ENCODE measurements around the gene TMTC1.

Gene TMTC1

DNA sequence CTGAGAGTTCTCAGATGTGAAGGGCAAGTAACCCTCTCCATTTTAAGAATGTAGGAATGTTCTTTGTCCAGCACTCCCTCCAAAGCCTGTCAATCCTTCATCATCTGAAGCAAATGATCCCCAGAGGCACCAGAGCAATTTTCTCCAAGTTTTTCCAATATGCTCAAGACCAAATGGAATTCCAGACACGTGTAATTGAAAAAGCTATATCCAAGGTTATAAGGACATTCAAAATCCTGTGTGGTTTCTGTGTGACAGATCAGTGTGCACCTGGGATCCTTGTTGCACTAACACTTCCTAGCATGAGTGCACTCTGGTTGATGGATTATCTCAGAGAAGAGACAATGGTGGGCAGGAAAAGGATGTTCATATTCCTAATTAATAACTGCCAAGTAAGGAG is 220.7 kb downstream of the TMTC1 start:
- no peak overlapping the region for H3K4me2 ChIP-seq (ENCODE audit: low read length)
- H3K9ac ChIP-seq (ENCODE audit: low read length), result no peak overlapping the region

DNA sequence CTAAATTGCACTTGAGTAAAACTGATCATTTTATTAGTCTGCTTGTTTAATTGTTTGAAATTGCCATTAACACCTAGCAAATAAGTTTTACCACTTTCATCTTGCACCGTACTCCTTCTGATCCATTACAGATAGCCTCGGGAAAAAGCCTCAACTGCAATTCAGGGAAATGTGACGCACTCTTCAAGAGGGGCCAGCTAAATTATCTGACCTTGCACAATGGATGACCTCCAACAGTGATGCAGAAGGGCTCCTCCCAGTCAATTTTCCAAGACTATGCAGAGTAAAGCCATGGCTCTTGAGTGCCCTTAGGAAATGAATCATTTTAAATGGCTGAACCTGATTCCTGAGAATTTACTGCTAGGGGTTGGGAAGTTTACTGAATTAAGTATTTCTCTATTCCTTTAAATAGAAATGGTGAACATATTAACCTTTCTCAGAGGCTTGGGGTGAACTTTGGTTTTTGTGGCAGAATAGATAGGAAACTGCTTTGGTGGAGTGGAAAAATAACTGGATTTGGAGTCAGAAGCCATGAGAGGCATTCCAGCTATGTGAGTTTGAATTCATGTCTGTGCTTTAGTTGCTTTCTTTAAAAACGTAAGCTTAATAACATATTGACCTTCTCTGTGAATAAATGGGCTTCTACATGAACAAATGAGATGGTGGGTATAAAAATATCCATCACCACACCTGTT is 221.5 kb downstream of the TMTC1 start:
- TF ChIP-seq EZH2 (IDR thresholded peaks at IDR 0.05; ENCODE audit: borderline replicate concordance, low read length), result no peak
- TF ChIP-seq, protein P1, sequence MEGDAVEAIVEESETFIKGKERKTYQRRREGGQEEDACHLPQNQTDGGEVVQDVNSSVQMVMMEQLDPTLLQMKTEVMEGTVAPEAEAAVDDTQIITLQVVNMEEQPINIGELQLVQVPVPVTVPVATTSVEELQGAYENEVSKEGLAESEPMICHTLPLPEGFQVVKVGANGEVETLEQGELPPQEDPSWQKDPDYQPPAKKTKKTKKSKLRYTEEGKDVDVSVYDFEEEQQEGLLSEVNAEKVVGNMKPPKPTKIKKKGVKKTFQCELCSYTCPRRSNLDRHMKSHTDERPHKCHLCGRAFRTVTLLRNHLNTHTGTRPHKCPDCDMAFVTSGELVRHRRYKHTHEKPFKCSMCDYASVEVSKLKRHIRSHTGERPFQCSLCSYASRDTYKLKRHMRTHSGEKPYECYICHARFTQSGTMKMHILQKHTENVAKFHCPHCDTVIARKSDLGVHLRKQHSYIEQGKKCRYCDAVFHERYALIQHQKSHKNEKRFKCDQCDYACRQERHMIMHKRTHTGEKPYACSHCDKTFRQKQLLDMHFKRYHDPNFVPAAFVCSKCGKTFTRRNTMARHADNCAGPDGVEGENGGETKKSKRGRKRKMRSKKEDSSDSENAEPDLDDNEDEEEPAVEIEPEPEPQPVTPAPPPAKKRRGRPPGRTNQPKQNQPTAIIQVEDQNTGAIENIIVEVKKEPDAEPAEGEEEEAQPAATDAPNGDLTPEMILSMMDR (IDR thresholded peaks at IDR 0.05; ENCODE audit: low read length), result no peak
- H3K4me1 ChIP-seq (ENCODE audit: insufficient read depth, low read length, severe bottlenecking), result no peaks in the 10 kb centered on the region
- H3K36me3 ChIP-seq (ENCODE audit: insufficient read depth, low read length), result no peaks in the 10 kb centered on the region
- no peaks in the 10 kb centered on the region for H3K27me3 ChIP-seq (ENCODE audit: insufficient read depth, low read length)
- H3K4me3 ChIP-seq (ENCODE audit: low read depth, low read length, poor library complexity, severe bottlenecking), result no peak overlapping the region
- no peak overlapping the region for H3K4me2 ChIP-seq (ENCODE audit: low read length)
- no peaks in the 10 kb centered on the region for H3K79me2 ChIP-seq (ENCODE audit: insufficient read depth, low read length)
- no peak overlapping the region for H3K9ac ChIP-seq (ENCODE audit: low read length)
- no peak overlapping the region for H3K27ac ChIP-seq (ENCODE audit: low read depth, low read length, poor library complexity, severe bottlenecking)
- H3K9me3 ChIP-seq (ENCODE audit: low read length), result no peaks in the 10 kb centered on the region
- H3K9me2 ChIP-seq (ENCODE audit: low read depth, low read length), result no peaks in the 10 kb centered on the region
- no peak overlapping the region for H2AFZ ChIP-seq (ENCODE audit: low read length)
- H3F3A ChIP-seq (ENCODE audit: insufficient read depth, low read length), result no peaks in the 10 kb centered on the region
- H4K20me1 ChIP-seq (ENCODE audit: insufficient read depth, low read length), result no peaks in the 10 kb centered on the region

More for the DNA sequence above, 220.7 kb downstream of the TMTC1 start:
- no peak for TF ChIP-seq EZH2 (IDR thresholded peaks at IDR 0.05; ENCODE audit: borderline replicate concordance, low read length)
- TF ChIP-seq, protein P1 (IDR thresholded peaks at IDR 0.05; ENCODE audit: low read length), result no peak
- H3F3A ChIP-seq (ENCODE audit: insufficient read depth, low read length), result no peaks in the 10 kb centered on the region
- H3K4me3 ChIP-seq (ENCODE audit: low read depth, low read length, poor library complexity, severe bottlenecking), result no peak overlapping the region
- H3K9me3 ChIP-seq (ENCODE audit: low read length), result no peaks in the 10 kb centered on the region
- no peak overlapping the region for H3K27ac ChIP-seq (ENCODE audit: low read depth, low read length, poor library complexity, severe bottlenecking)
- H3K79me2 ChIP-seq (ENCODE audit: insufficient read depth, low read length), result no peaks in the 10 kb centered on the region
- H3K36me3 ChIP-seq (ENCODE audit: insufficient read depth, low read length), result no peaks in the 10 kb centered on the region
- H4K20me1 ChIP-seq (ENCODE audit: insufficient read depth, low read length), result no peaks in the 10 kb centered on the region
- no peaks in the 10 kb centered on the region for H3K9me2 ChIP-seq (ENCODE audit: low read depth, low read length)
- no peaks in the 10 kb centered on the region for H3K27me3 ChIP-seq (ENCODE audit: insufficient read depth, low read length)
- no peaks in the 10 kb centered on the region for H3K4me1 ChIP-seq (ENCODE audit: insufficient read depth, low read length, severe bottlenecking)
- no peak overlapping the region for H2AFZ ChIP-seq (ENCODE audit: low read length)

DNA sequence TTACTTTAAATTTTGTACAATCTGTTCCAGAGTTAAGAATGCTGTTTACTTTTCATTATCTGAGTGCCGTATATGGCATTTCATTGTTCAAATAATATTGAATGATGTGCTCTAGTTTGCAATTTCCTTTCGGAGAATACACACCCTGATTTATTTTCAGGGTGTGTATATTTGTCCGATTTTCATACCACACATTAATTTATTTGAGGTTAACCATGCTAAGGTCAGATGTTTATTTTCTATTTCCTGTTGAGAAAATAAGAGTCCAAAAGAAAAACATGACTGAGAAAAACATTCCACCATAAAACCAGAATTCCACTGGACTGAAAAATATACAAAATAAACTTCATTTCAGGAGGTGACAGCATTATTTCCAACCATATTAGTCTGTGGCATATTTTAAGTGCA is 222.1 kb downstream of the TMTC1 start:
- Histone ChIP-seq H3K36me3 (ENCODE audit: insufficient read depth, low read length) (no peaks in the 10 kb centered on the region), H4K20me1 (ENCODE audit: insufficient read depth, low read length) (no peaks in the 10 kb centered on the region), H3K9me2 (ENCODE audit: low read depth, low read length) (no peaks in the 10 kb centered on the region), H2AFZ (ENCODE audit: low read length) (no peak overlapping the region), H3K79me2 (ENCODE audit: insufficient read depth, low read length) (no peaks in the 10 kb centered on the region), H3K4me3 (ENCODE audit: low read depth, low read length, poor library complexity, severe bottlenecking) (no peak overlapping the region), H3K9ac (ENCODE audit: low read length) (no peak overlapping the region), H3K4me1 (ENCODE audit: insufficient read depth, low read length, severe bottlenecking) (no peaks in the 10 kb centered on the region), H3K9me3 (ENCODE audit: low read length) (no peaks in the 10 kb centered on the region), H3K27me3 (ENCODE audit: insufficient read depth, low read length) (no peaks in the 10 kb centered on the region), H3F3A (ENCODE audit: insufficient read depth, low read length) (no peaks in the 10 kb centered on the region), H3K27ac (ENCODE audit: low read depth, low read length, poor library complexity, severe bottlenecking) (no peak overlapping the region), H3K4me2 (ENCODE audit: low read length) (no peak overlapping the region)
- TF ChIP-seq, protein P1 (IDR thresholded peaks at IDR 0.05; ENCODE audit: low read length), result no peak
- TF ChIP-seq EZH2 (IDR thresholded peaks at IDR 0.05; ENCODE audit: borderline replicate concordance, low read length), result no peak

All from OCI-LY1 (cell line).